LNCAP (cell line): ENCODE measurements around the gene MALAT1.

Experiments used
- CTCF ChIP-seq: fragments of 450-650 bp; IDR thresholded peaks from 2 replicates; pipeline ENCODE4 v1.5.1; 2017; ENCODE audit warnings: mild to moderate bottlenecking

MALAT1 gene

GRCh38 chr11:65501472-65502273 lies 2.8 kb downstream of the MALAT1 start:
- TF ChIP-seq CTCF: no peak

- TF ChIP-seq CTCF: no peak
These were observed 3.4 kb downstream of the MALAT1 start for GRCh38 chr11:65502274-65502554.

- no peak for TF ChIP-seq CTCF
These were observed 3.9 kb downstream of the MALAT1 start for GRCh38 chr11:65502555-65503367.

- TF ChIP-seq CTCF: no peak
These were observed 4.6 kb downstream of the MALAT1 start for GRCh38 chr11:65503368-65503948.

GRCh38 chr11:65503949-65504673 lies 5.3 kb downstream of the MALAT1 start:
- no peak for TF ChIP-seq CTCF

- TF ChIP-seq CTCF: no peak
These were observed 6.0 kb downstream of the MALAT1 start for GRCh38 chr11:65504674-65505465.
